Measurements from ENCODE around the gene FRA10AC1.
A peak's percentile ranks its signal among the peaks of the same experiment; 100 is the strongest.

The FRA10AC1 gene

DNA sequence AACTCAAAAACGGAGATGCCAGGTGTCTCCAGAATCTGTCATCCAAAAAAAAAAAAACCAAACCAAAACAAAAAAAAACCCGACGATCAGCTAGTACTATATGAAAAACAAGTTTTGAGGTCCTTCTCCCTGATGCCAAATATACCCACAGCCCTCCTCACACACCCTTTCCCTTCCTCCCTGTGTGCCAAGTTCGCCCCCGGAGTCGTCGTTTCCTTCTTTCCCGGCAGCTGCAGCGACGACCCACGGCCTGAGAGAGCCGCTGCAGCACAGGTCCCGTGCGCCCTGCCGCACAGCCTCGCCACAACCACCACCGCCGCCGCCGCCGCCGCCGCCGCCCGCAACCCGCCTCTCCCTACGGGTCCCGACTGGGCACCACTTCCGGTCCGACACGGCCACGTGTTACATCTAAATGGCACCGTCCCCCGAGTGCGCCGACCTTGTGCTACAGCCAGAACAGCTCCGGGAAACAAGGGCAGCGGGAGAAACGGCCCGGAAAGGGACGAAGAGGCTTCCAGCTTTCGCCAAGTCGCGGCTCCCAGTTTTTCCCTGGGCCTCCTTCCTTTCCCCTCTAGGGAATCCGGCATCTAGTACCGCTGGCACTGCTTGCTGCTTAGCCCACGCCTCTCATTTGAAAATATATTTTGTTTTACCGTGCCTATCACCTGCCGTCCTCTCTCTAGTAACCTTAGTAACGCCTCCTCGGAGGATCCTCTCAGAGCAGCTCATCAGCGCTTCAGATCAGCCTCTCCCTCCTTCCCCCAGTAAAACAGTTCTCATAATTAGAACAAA is at the start of gene FRA10AC1:
FRA10AC1 (minus strand) TSS at position 383 of the 792 bp plus-strand sequence. CDS start 2,486 bp downstream, outside the sequence.
- Histone ChIP-seq H3K27me3 (ENCODE audit: insufficient read depth, insufficient read length) (peaks cover 12% of the 10 kb centered on the region), H3K9ac (ENCODE audit: insufficient read length, low read depth) (peak within 1 kb of the TSS; percentile 85), H3K9me3 (ENCODE audit: insufficient read depth, low read length) (no peaks in the 10 kb centered on the region), H3K4me1 (ENCODE audit: insufficient read depth, insufficient read length) (no peaks in the 10 kb centered on the region), H3K36me3 (ENCODE audit: insufficient read depth, insufficient read length, low read length) (peaks cover 15% of the 10 kb centered on the region), H3K4me3 (ENCODE audit: insufficient read length, low read depth) (peak within 1 kb of the TSS; percentile 71)
- TF ChIP-seq SUZ12 (IDR thresholded peaks at IDR 0.05; ENCODE audit: extremely low read depth, insufficient read depth, insufficient read length) (no peak), YY1 (IDR thresholded peaks at IDR 0.05; ENCODE audit: insufficient read depth, insufficient read length) (no peak), ZNF274 (IDR thresholded peaks at IDR 0.05; ENCODE audit: low read depth, low read length) (no peak)
- DNase-seq (ENCODE audit: low read depth, low spot score): peak; percentile 81

GRCh38 chr10:93751832-93752231 is 49.4 kb upstream of the FRA10AC1 start:
- DNase-seq (ENCODE audit: low read depth, low spot score): no peak
- Histone ChIP-seq H3K9ac (ENCODE audit: insufficient read length, low read depth) (no peak overlapping the region), H3K4me1 (ENCODE audit: insufficient read depth, insufficient read length) (peaks cover 4% of the 10 kb centered on the region), H3K4me3 (ENCODE audit: insufficient read length, low read depth) (no peak overlapping the region), H3K9me3 (ENCODE audit: insufficient read depth, low read length) (no peaks in the 10 kb centered on the region), H3K27me3 (ENCODE audit: insufficient read depth, insufficient read length) (no peaks in the 10 kb centered on the region), H3K36me3 (ENCODE audit: insufficient read depth, insufficient read length, low read length) (no peaks in the 10 kb centered on the region)
- TF ChIP-seq SUZ12 (IDR thresholded peaks at IDR 0.05; ENCODE audit: extremely low read depth, insufficient read depth, insufficient read length) (no peak), YY1 (IDR thresholded peaks at IDR 0.05; ENCODE audit: insufficient read depth, insufficient read length) (no peak), ZNF274 (IDR thresholded peaks at IDR 0.05; ENCODE audit: low read depth, low read length) (no peak)

- H3K4me3 ChIP-seq (ENCODE audit: insufficient read length, low read depth): no peak overlapping the region
- DNase-seq (ENCODE audit: low read depth, low spot score): no peak
- H3K9me3 ChIP-seq (ENCODE audit: insufficient read depth, low read length): no peaks in the 10 kb centered on the region
- peaks cover 4% of the 10 kb centered on the region for H3K4me1 ChIP-seq (ENCODE audit: insufficient read depth, insufficient read length)
- no peaks in the 10 kb centered on the region for H3K36me3 ChIP-seq (ENCODE audit: insufficient read depth, insufficient read length, low read length)
- H3K9ac ChIP-seq (ENCODE audit: insufficient read length, low read depth): no peak overlapping the region
- H3K27me3 ChIP-seq (ENCODE audit: insufficient read depth, insufficient read length): no peaks in the 10 kb centered on the region
- TF ChIP-seq ZNF274 (IDR thresholded peaks at IDR 0.05; ENCODE audit: low read depth, low read length) (no peak), SUZ12 (IDR thresholded peaks at IDR 0.05; ENCODE audit: extremely low read depth, insufficient read depth, insufficient read length) (no peak), YY1 (IDR thresholded peaks at IDR 0.05; ENCODE audit: insufficient read depth, insufficient read length) (no peak)
Observed at GRCh38 chr10:93751124-93751523, 48.7 kb upstream of the FRA10AC1 start.

- Histone ChIP-seq H3K36me3 (ENCODE audit: insufficient read depth, insufficient read length, low read length) (no peaks in the 10 kb centered on the region), H3K4me1 (ENCODE audit: insufficient read depth, insufficient read length) (peaks cover 4% of the 10 kb centered on the region), H3K27me3 (ENCODE audit: insufficient read depth, insufficient read length) (no peaks in the 10 kb centered on the region), H3K4me3 (ENCODE audit: insufficient read length, low read depth) (no peak overlapping the region), H3K9me3 (ENCODE audit: insufficient read depth, low read length) (no peaks in the 10 kb centered on the region), H3K9ac (ENCODE audit: insufficient read length, low read depth) (no peak overlapping the region)
- no peak for TF ChIP-seq YY1 (IDR thresholded peaks at IDR 0.05; ENCODE audit: insufficient read depth, insufficient read length)
- no peak for TF ChIP-seq SUZ12 (IDR thresholded peaks at IDR 0.05; ENCODE audit: extremely low read depth, insufficient read depth, insufficient read length)
- no peak for TF ChIP-seq ZNF274 (IDR thresholded peaks at IDR 0.05; ENCODE audit: low read depth, low read length)
- DNase-seq (ENCODE audit: low read depth, low spot score): peak; percentile 78
Observed at GRCh38 chr10:93749218-93749799, 46.9 kb upstream of the FRA10AC1 start.

- H3K4me1 ChIP-seq (ENCODE audit: insufficient read depth, insufficient read length): peaks cover 2% of the 10 kb centered on the region
- H3K9me3 ChIP-seq (ENCODE audit: insufficient read depth, low read length): no peaks in the 10 kb centered on the region
- no peaks in the 10 kb centered on the region for H3K36me3 ChIP-seq (ENCODE audit: insufficient read depth, insufficient read length, low read length)
- DNase-seq (ENCODE audit: low read depth, low spot score): no peak
- H3K4me3 ChIP-seq (ENCODE audit: insufficient read length, low read depth): no peak overlapping the region
- H3K27me3 ChIP-seq (ENCODE audit: insufficient read depth, insufficient read length): no peaks in the 10 kb centered on the region
- TF ChIP-seq SUZ12 (IDR thresholded peaks at IDR 0.05; ENCODE audit: extremely low read depth, insufficient read depth, insufficient read length) (no peak), YY1 (IDR thresholded peaks at IDR 0.05; ENCODE audit: insufficient read depth, insufficient read length) (no peak), ZNF274 (IDR thresholded peaks at IDR 0.05; ENCODE audit: low read depth, low read length) (no peak)
- H3K9ac ChIP-seq (ENCODE audit: insufficient read length, low read depth): no peak overlapping the region
Observed at GRCh38 chr10:93746844-93747284, 44.5 kb upstream of the FRA10AC1 start.

- no peaks in the 10 kb centered on the region for H3K27me3 ChIP-seq (ENCODE audit: insufficient read depth, insufficient read length)
- no peak for TF ChIP-seq SUZ12 (IDR thresholded peaks at IDR 0.05; ENCODE audit: extremely low read depth, insufficient read depth, insufficient read length)
- no peak for TF ChIP-seq ZNF274 (IDR thresholded peaks at IDR 0.05; ENCODE audit: low read depth, low read length)
- no peak for TF ChIP-seq YY1 (IDR thresholded peaks at IDR 0.05; ENCODE audit: insufficient read depth, insufficient read length)
- no peaks in the 10 kb centered on the region for H3K36me3 ChIP-seq (ENCODE audit: insufficient read depth, insufficient read length, low read length)
- peaks cover 2% of the 10 kb centered on the region for H3K4me1 ChIP-seq (ENCODE audit: insufficient read depth, insufficient read length)
- no peaks in the 10 kb centered on the region for H3K9me3 ChIP-seq (ENCODE audit: insufficient read depth, low read length)
- DNase-seq (ENCODE audit: low read depth, low spot score): no peak
- no peak overlapping the region for H3K4me3 ChIP-seq (ENCODE audit: insufficient read length, low read depth)
- H3K9ac ChIP-seq (ENCODE audit: insufficient read length, low read depth): no peak overlapping the region
Observed at GRCh38 chr10:93745408-93746065, 43.1 kb upstream of the FRA10AC1 start.

Measured in NT2/D1 (cell line).